Transverse colon (tissue), 4 donors: ENCODE data around the gene APBA1. TPM values are rescaled to one million over a fixed set of nuclear protein-coding genes. Genes with fewer than 3 reads are reported as not detected.

Source experiments
- DNase-seq: peaks from one replicate; pipeline ENCODE4 v3.0.0-alpha.2; 2019
- H3K27ac ChIP-seq, 4 donors: fragments of 200-600 bp; sonication (generic); 2 replicates each; pipeline ENCODE4 v1.5.1; 2016 to 2018; ENCODE audit warnings: inconsistent platforms in 4 of 4
- H3K27me3 ChIP-seq: fragments of 200-600 bp; sonication (generic); 2 replicates; pipeline ENCODE4 v1.5.1; 2017; ENCODE audit warnings: inconsistent platforms
- H3K36me3 ChIP-seq, 4 donors: fragments of 200-600 bp; sonication (generic); 2 replicates each; pipeline ENCODE4 v1.5.1; 2017 to 2019; ENCODE audit warnings: inconsistent platforms in 4 of 4
- H3K4me1 ChIP-seq, 4 donors: fragments of 200-600 bp; sonication (generic); 2 replicates each; pipeline ENCODE4 v1.5.1; 2017 to 2020; ENCODE audit warnings: inconsistent platforms in 4 of 4
- H3K4me3 ChIP-seq, 4 donors: fragments of 200-600 bp; sonication (generic); 1 replicate in 1 of 4; 2 replicates in 3 of 4; pipeline versions ENCODE4 v1.5.1 to v1.6.1; 2017 to 2019; ENCODE audit warnings: inconsistent platforms in 4 of 4
- H3K9me3 ChIP-seq, 2 donors: fragments of 200-600 bp; sonication (generic); 2 replicates each; pipeline ENCODE4 v1.5.1; 2017 to 2019; ENCODE audit warnings: inconsistent platforms in 2 of 2
- EP300 ChIP-seq: sonication (generic); formaldehyde crosslinking; IDR thresholded peaks from one replicate; pipeline ENCODE4 v1.6.1; 2017; ENCODE audit warnings: antibody characterized with exemption, low read depth
- POLR2A ChIP-seq: fragments of 450-650 bp; IDR thresholded peaks from one replicate; pipeline ENCODE4 v1.6.1; 2016; ENCODE audit warnings: antibody characterized with exemption, mild to moderate bottlenecking, moderate library complexity
- POLR2AphosphoS5 ChIP-seq, 3 donors: sonication (generic); formaldehyde crosslinking; IDR thresholded peaks; one replicate each; pipeline ENCODE4 v1.6.1; 2016; ENCODE audit warnings: antibody characterized with exemption in 3 of 3
- WGBS, 2 donors: methylation state at CpG; one replicate each; pipeline ENCODE4 v1.1.5; 2018; ENCODE audit warnings: low coverage in 1 of 2; 5-methylcytosine and 5-hydroxymethylcytosine counted together
- in situ Hi-C, 4 donors: fragments of 200-750 bp; cut with MboI; loops; one replicate each; pipeline versions ENCODE4 v1.15.0 to v1.15.1; 2017; ENCODE audit warnings: low sequenced_read_pairs in 3 of 4, low pct_ligation_motif_present in 1 of 4, low pct_unique_long_range_greater_than_20kb in 1 of 4
- intact Hi-C: fragments of 100-400 bp; cut with DNase I; formaldehyde crosslinking; loops from one replicate; pipeline ENCODE4 v1.15.1; 2023; ENCODE audit warnings: low total_unique reads
- total RNA-seq, 4 donors: library from RNA; depleted of rRNA; stranded (reverse); fragments of >200 nt; gene quantifications; one replicate each; pipeline ENCODE4 v1.1.0, GENCODE V29; 2016
- TF ChIP-seq, protein P1 (sequence below), 5 experiments: fragments of 200-600 bp in 3 of 5; fragments of 450-650 bp in 2 of 5; sonication (generic) in 3 of 5; IDR thresholded peaks; 1 replicate in 2 of 5; 2 replicates in 3 of 5; pipeline ENCODE4 v1.5.1; 2016 to 2017; ENCODE audit warnings: antibody characterized with exemption in 5 of 5, inconsistent platforms in 3 of 5, mild to moderate bottlenecking in 2 of 5, moderate library complexity in 1 of 5

The APBA1 gene
- total RNA-seq, 4 donors from 2014 or later, result 7.6 to 11.6 (median 10.2) TPM

- intact Hi-C loops, result no loop called here
- in situ Hi-C loops, result loop anchor here in 1 of 4 donors (10.0 kb wide), 1 partner anchor 57 kb away; no protein-coding TSS in a partner anchor
- Histone ChIP-seq H3K4me1 (no peaks in the 10 kb centered on the region), H3K27me3 (no peaks in the 10 kb centered on the region), H3K9me3 (no peaks in the 10 kb centered on the region), H3K36me3 (no peaks in the 10 kb centered on the region), H3K4me3 (no peak overlapping the region), H3K27ac (no peak overlapping the region)
- 82 to 96% methylated on average over 3 of the region's 3 CpGs for WGBS, 2 donors
- TF ChIP-seq, protein P1, sequence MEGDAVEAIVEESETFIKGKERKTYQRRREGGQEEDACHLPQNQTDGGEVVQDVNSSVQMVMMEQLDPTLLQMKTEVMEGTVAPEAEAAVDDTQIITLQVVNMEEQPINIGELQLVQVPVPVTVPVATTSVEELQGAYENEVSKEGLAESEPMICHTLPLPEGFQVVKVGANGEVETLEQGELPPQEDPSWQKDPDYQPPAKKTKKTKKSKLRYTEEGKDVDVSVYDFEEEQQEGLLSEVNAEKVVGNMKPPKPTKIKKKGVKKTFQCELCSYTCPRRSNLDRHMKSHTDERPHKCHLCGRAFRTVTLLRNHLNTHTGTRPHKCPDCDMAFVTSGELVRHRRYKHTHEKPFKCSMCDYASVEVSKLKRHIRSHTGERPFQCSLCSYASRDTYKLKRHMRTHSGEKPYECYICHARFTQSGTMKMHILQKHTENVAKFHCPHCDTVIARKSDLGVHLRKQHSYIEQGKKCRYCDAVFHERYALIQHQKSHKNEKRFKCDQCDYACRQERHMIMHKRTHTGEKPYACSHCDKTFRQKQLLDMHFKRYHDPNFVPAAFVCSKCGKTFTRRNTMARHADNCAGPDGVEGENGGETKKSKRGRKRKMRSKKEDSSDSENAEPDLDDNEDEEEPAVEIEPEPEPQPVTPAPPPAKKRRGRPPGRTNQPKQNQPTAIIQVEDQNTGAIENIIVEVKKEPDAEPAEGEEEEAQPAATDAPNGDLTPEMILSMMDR (IDR thresholded peaks at IDR 0.05), result no peak
- TF ChIP-seq EP300, result no peak
- TF ChIP-seq POLR2A, result no peak
- no peak for TF ChIP-seq POLR2AphosphoS5 (IDR thresholded peaks at IDR 0.05)
- no peak for DNase-seq
Observed at GRCh38 chr9:69458176-69458575, 214.0 kb downstream of the APBA1 start.

- Histone ChIP-seq H3K36me3 (no peaks in the 10 kb centered on the region), H3K4me1 (no peaks in the 10 kb centered on the region), H3K27me3 (no peaks in the 10 kb centered on the region), H3K27ac (no peak overlapping the region), H3K4me3 (no peak overlapping the region), H3K9me3 (no peaks in the 10 kb centered on the region)
- in situ Hi-C loops (loop anchor here in 1 of 4 donors (10.0 kb wide), 1 partner anchor 59 kb away; no protein-coding TSS in a partner anchor), intact Hi-C loops (no loop called here)
- no peak for TF ChIP-seq POLR2AphosphoS5 (IDR thresholded peaks at IDR 0.05)
- TF ChIP-seq, protein P1 (IDR thresholded peaks at IDR 0.05), result no peak
- TF ChIP-seq EP300, result no peak
- TF ChIP-seq POLR2A, result no peak
- no peak for DNase-seq
- 78 to 96% methylated on average over 4 to 15 of the region's 15 CpGs for WGBS, 2 donors
Observed at GRCh38 chr9:69456201-69456600, 216.0 kb downstream of the APBA1 start.

DNA sequence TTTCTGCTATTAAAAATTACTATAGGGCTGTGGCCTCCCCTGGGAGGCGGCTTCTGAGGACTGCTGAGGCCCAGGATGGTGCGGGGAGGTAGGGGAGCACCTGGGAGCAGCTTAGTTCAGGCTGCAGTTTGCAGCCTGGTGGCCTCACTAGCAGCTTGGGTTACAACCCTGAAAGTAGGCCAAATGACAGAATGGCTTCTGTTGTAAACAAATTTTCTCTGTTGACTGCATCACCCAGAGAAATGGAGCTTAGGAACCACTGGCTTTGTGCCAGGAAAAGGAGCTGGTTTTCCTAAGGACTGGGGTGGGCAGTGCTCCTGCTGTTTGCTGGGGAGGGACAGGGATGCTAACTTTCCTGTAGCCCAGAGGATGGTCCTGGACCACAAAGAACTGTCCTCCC lies 216.9 kb downstream of the APBA1 start:
- Histone ChIP-seq H3K27me3 (no peaks in the 10 kb centered on the region), H3K9me3 (no peaks in the 10 kb centered on the region), H3K4me3 (no peak overlapping the region), H3K4me1 (no peaks in the 10 kb centered on the region), H3K36me3 (no peaks in the 10 kb centered on the region), H3K27ac (no peak overlapping the region)
- WGBS, 2 donors, result 90% methylated on average over 2 of the region's 2 CpGs; no CpG with 5 or more reads in 1 of the 2 donors
- in situ Hi-C loops (loop anchor here in 1 of 4 donors (10.0 kb wide), 1 partner anchor 59 kb away; no protein-coding TSS in a partner anchor), intact Hi-C loops (no loop called here)
- no peak for DNase-seq
- no peak for TF ChIP-seq EP300
- TF ChIP-seq POLR2AphosphoS5 (IDR thresholded peaks at IDR 0.05), result no peak
- TF ChIP-seq, protein P1 (IDR thresholded peaks at IDR 0.05), result no peak
- no peak for TF ChIP-seq POLR2A

DNA sequence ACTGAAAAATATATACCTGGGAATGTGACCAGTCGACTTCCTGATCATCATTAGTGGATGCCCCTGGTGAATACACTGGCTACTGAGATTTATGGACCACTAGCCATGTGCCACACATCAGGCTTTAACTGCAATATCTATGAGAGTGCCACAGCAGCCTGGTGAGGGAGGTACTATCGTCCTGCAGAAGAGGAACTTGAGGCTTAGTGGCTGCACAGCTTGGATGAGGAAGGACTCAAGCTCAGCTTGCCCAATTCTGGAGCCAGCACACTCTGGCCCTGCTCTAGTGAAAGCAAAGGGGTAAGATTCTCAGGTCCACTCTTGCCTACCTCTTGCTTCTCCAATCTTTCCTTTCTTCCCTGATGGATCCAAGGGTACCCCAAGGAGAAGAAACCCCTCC lies 217.8 kb downstream of the APBA1 start:
- no peaks in the 10 kb centered on the region for H3K36me3 ChIP-seq
- TF ChIP-seq POLR2A (no peak), EP300 (no peak), POLR2AphosphoS5 (IDR thresholded peaks at IDR 0.05) (no peak)
- TF ChIP-seq, protein P1 (IDR thresholded peaks at IDR 0.05), result no peak
- H3K27ac ChIP-seq, result no peak overlapping the region
- intact Hi-C loops, result no loop called here
- H3K27me3 ChIP-seq, result no peaks in the 10 kb centered on the region
- no peaks in the 10 kb centered on the region for H3K4me1 ChIP-seq
- in situ Hi-C loops, result loop anchor here in 1 of 4 donors (10.0 kb wide), 1 partner anchor 60 kb away; no protein-coding TSS in a partner anchor
- 39 to 60% methylated on average over 1 to 2 of the region's 2 CpGs for WGBS, 2 donors
- no peak for DNase-seq
- no peaks in the 10 kb centered on the region for H3K9me3 ChIP-seq
- no peak overlapping the region for H3K4me3 ChIP-seq
